ENCODE data around the gene NDUFV2. TPM values are rescaled to one million over a fixed set of nuclear protein-coding genes. Genes with fewer than 3 reads are reported as not detected.
A peak's percentile ranks its signal among the peaks of the same experiment; 100 is the strongest.

The NDUFV2 gene
- total RNA-seq, 1 experiment from 2014 or later: 194 TPM

- H3K9ac ChIP-seq (ENCODE audit: low read length): no peak overlapping the region
- no peak for ATAC-seq
- TF ChIP-seq ATF3 (IDR thresholded peaks at IDR 0.05) (no peak), RAD21 (IDR thresholded peaks at IDR 0.05; ENCODE audit: low read depth) (no peak), YY1 (IDR thresholded peaks at IDR 0.05; ENCODE audit: extremely low read depth, insufficient replicate concordance, low read depth, low read length) (no peak), JUND (IDR thresholded peaks at IDR 0.05) (no peak), POLR2AphosphoS5 (IDR thresholded peaks at IDR 0.05; ENCODE audit: low read depth, low read length) (no peak), ZBTB33 (IDR thresholded peaks at IDR 0.05; ENCODE audit: extremely low read depth, insufficient replicate concordance, low read length) (no peak), SIN3A (IDR thresholded peaks at IDR 0.05; ENCODE audit: low read depth) (no peak), CBX3 (IDR thresholded peaks at IDR 0.05; ENCODE audit: low read depth) (no peak), TCF7L2 (IDR thresholded peaks at IDR 0.05; ENCODE audit: borderline replicate concordance, extremely low read depth, insufficient read depth, insufficient read length) (no peak), EZH2 (IDR thresholded peaks at IDR 0.05) (no peak), ZNF274 (IDR thresholded peaks at IDR 0.05; ENCODE audit: low read depth, low read length) (no peak), MAX (IDR thresholded peaks at IDR 0.05) (no peak), CTCF (IDR thresholded peaks at IDR 0.05 in 2 of 3, conservative IDR thresholded peaks at IDR 0.05 in 1 of 3; ENCODE audit: borderline replicate concordance in 1 of 3, insufficient read depth in 1 of 3, low read depth in 2 of 3, low read length in 2 of 3) (no peak), EZH2phosphoT487 (IDR thresholded peaks at IDR 0.05; ENCODE audit: borderline replicate concordance) (no peak), POLR2A (IDR thresholded peaks at IDR 0.05; ENCODE audit: borderline replicate concordance, extremely low read depth, insufficient read depth, insufficient read length) (no peak), ZFX (IDR thresholded peaks at IDR 0.05) (no peak)
- POLR2A ChIA-PET: no interaction called here
- intact Hi-C loops (cut with micrococcal nuclease): no loop called here
- DNase-seq (ENCODE audit: low read depth, low spot score): no peak
- RAD21 ChIA-PET (ENCODE audit: low non-redundant PET in 1 of 2, low total read pairs in 2 of 2, uncharacterized antibody in 2 of 2, unreplicated experiment in 2 of 2): no interaction called here
- no peaks in the 10 kb centered on the region for H3K9me3 ChIP-seq (ENCODE audit: control insufficient read depth in 1 of 2, insufficient read depth in 1 of 2, low read depth in 1 of 2, low read length in 2 of 2)
- no peaks in the 10 kb centered on the region for H3K79me2 ChIP-seq (ENCODE audit: insufficient read depth, low read length)
- no peaks in the 10 kb centered on the region for H3K36me3 ChIP-seq (ENCODE audit: control insufficient read depth in 1 of 2, insufficient read depth in 2 of 2, low read length in 2 of 2)
- H3K4me2 ChIP-seq (ENCODE audit: low read length): peak overlapping the region; percentile 22; the same call in 1 of the 2 replicates
- CTCF ChIA-PET: no interaction called here
- H3K27me3 ChIP-seq (ENCODE audit: insufficient read depth, low read length): no peaks in the 10 kb centered on the region
- peaks cover 0 to 16% of the 10 kb centered on the region in 2 experiments; a peak in 2 of 4 replicates for H3K4me1 ChIP-seq (ENCODE audit: control insufficient read depth in 1 of 2, insufficient read depth in 2 of 2, low read length in 2 of 2)
- H3K4me3 ChIP-seq (replicated peaks in 1 of 2; ENCODE audit: low read depth in 1 of 2, low read length in 2 of 2): no peak overlapping the region
- H3K9me2 ChIP-seq (ENCODE audit: insufficient read depth): no peaks in the 10 kb centered on the region
- peak overlapping the region; percentile 19 for H2AFZ ChIP-seq (ENCODE audit: low read depth, low read length, poor library complexity, severe bottlenecking)
- no peaks in the 10 kb centered on the region for H4K20me1 ChIP-seq (ENCODE audit: insufficient read depth)
- no peak overlapping the region for H3K27ac ChIP-seq (ENCODE audit: low read depth, low read length)
- no TSS peak for BruUV-seq (replicated peaks)
Observed at GRCh38 chr18:9068346-9068745, 34.2 kb upstream of the NDUFV2 start.
